22Rv1 (cell line): ENCODE data around the gene PGLYRP1.

Experiments used
- H3K27ac ChIP-seq: fragments of 450-650 bp; 2 replicates; pipeline ENCODE4 v1.5.1; 2017
- CTCF ChIP-seq: fragments of 450-650 bp; IDR thresholded peaks from 2 replicates; pipeline ENCODE4 v1.5.1; 2017; ENCODE audit warnings: mild to moderate bottlenecking
- ZFX ChIP-seq: fragments of 450-650 bp; IDR thresholded peaks from 2 replicates; pipeline ENCODE4 v1.6.1; 2017; ENCODE audit warnings: antibody characterized with exemption, borderline replicate concordance

Gene PGLYRP1

DNA sequence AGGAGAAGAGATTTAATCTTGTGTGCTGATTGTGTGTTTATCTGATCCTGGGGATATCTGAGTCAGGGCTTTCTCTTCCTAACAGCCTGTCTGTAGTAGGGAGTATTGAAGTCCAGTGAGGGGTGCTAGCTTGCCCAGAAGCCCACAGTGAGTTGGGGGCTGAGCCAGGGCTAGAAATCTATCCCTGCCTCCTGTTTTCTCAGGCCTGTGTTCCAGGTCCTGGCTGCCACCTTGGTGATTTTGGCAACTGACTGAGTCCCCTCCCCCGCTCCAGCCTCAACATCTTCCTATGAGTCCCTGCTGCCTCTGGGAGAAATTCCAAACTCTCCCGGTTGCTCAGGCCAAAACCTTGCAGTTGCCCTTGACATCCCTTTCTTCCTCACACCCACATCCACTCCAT lies 41.5 kb downstream of the PGLYRP1 start:
- TF ChIP-seq ZFX (no peak), CTCF (no peak)
- no peak overlapping the region for H3K27ac ChIP-seq

GRCh38 chr19:45978156-45978555 lies 44.7 kb downstream of the PGLYRP1 start:
- TF ChIP-seq CTCF = no peak
- no peak for TF ChIP-seq ZFX

DNA sequence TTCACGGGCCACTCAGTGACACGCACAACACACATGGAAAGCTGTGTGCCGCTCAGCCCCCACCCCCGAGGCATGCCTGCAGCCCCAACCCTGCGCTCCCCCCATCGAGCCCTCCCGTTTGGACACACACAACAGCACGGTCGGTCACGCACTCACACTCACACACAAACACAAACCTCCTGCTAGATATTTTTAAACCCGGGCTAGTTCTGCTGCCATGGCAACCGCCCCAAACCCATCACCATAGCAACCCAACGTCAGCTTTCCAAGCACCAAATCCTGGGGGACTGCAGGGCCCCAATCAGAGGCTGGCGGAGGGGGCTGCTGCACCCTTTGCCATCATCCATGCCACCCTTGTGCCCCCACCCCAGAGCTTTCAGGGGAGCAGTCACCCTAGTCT lies 46.7 kb downstream of the PGLYRP1 start:
- TF ChIP-seq CTCF (no peak), ZFX (no peak)
- no peak overlapping the region for H3K27ac ChIP-seq

More at GRCh38 chr19:45978156-45978555, 44.7 kb downstream of the PGLYRP1 start:
- H3K27ac ChIP-seq = no peak overlapping the region

DNA sequence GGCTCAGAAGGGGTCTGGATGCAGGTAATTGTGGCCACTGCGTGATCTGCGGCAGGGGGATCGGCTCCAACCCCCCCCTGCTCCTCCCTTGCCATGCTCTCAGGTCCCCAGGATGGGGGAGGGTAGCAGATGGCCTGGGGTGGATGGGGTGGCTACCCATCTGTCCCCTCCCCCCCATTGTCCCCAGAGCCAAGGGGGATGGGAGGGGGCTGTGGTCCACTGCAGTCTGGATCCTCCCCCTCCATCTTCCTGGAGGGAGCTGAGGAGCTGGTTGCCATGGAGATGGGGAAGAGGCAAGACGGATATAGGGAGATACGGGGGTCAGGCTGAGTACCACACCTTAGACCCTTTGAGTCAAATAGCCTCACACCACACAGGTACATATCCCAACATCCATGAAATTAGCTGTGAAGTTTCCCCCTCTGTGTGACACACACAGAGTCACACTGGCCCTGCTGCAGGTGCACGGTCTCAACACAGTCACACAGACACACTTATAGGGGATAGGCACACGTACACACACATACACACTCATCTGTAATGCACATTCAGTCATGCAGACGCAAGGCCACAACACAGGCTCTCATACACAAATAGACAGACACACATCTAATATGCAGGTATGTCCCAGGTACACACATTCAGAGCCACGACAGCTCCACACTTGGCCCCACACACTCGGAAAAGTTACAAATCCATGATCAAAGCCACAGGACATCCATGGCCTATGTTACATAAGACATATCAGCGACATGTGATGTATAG lies 47.4 kb downstream of the PGLYRP1 start:
- no peak overlapping the region for H3K27ac ChIP-seq
- TF ChIP-seq CTCF = no peak
- no peak for TF ChIP-seq ZFX

DNA sequence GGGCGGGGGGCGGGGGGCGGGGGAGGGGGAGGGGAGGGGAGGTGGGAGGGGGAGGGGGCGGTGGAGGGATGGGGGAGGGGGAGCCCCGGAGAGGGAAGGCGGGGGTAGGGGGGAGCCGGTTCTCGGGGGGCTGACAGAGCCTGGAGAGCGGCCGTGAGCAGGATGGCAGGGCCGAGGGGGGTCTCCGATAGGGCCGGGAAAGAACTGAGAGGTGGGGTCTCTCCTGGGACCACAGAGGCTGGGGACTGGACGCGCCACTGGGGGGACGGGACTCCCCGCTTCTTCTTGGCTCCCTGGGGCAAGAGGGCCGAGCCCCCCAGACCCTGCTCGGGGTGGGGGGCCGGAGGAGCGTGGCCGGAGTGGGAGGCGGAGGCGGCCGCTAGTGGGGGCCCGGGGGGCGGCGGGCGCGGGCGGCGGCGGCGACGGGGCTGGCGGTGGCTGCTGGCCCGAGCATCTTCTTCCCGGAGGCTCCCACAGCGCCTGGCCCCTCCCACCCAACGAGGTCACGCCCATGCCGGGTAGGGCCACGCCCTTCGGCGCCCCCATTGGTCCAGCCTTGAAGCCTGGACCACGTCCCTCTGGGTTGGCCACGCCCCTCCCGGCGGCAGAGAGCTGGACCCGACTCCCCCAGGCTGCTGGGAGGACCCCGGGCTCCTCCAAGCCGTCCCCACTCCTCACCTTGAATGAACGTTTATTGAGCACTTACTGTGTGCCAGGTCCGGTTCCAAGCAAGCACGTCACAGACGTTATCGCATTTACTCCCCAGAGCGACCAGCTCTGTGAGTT lies 49.1 kb downstream of the PGLYRP1 start, which contains the start of gene NOVA2:
Gene NOVA2 (minus strand): TSS at position 313 of the 786 bp plus-strand sequence. CDS start 514 bp downstream, outside the sequence.
- no peak within 1 kb of the TSS for H3K27ac ChIP-seq
- TF ChIP-seq ZFX (no peak), CTCF (no peak)

DNA sequence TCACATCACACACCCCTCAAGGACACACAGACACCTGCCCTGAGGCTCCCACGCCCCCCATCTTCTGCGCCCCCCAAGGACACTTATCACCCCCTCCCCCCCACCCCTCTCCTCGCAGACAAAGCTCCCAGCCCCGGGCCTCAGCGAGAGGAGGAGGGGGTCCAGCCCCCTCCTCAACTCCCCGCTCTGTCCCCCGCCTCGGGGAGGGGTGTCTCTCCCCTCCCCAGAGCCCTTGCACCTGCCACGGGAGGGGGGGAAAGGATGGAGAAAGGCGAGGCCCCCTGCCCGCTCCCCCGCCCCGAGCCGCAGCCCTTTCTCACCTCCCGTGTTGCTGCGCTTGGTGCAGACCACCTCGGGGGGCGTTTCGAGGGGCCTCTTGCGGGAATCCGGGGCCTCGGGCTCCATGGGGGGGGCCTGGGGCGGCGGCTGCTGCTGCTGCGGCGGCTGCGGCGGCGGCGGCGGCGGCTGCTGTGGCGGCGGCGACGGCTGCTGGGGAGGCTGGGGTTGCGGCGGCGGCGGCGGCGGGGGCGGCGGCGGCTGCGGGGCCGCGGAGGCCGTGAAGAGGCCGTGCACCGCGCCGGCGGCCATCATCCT lies 49.8 kb downstream of the PGLYRP1 start:
- TF ChIP-seq ZFX (no peak), CTCF (no peak)
- H3K27ac ChIP-seq = no peak overlapping the region
